ELF-1 (cell line): ENCODE results near the gene EVA1C.

Source experiments
- DNase-seq: peaks from one replicate; pipeline ENCODE4 v3.0.0-alpha.2; 2016; ENCODE audit warnings: low read depth, low spot score

EVA1C gene

DNA sequence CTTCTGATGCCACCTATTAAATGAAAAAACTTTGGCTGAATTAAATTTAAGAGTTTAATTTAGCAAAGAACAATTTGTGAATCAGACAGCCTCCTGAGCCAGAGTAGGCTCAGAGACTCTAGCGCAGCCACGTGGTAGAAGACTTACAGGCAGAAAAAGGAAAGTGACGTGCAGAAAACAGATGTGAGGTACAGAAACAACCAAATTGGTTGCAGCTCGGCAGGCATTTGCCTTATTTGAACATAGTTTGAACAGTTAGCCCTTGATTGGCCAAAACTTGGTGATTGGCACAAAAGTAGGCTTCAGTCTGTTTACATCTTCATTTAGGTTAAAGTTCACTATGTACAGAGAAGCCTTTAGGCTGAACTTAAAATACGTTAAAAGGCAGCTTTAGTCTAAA lies 149.9 kb downstream of the EVA1C start:
- DNase-seq, result peak; percentile 49

DNA sequence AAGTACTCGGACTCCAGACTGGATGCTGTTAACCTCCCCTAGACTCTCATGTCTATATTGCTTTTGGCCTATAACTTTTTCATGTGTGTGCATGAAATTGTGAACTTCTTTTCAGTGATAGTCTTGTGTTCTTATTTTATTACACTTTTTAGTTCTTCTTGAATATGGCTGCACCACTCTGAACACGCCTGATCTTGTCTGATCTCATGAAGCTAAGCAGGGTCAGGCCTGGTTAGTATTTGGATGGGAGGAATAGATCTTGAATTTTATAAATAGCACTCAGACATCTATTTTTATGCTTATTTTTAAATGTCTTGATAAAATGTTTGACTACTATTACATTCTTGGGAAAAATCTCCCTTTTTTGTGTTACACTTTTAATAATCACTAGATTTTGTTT lies 150.4 kb downstream of the EVA1C start:
- no peak for DNase-seq
